MCF 10A (cell line): ENCODE data around the gene RPS23. TPM values are rescaled to one million over a fixed set of nuclear protein-coding genes. Genes with fewer than 3 reads are reported as not detected.

ENCODE experiments used
- BruUV-seq: library from RNA; stranded (reverse); fragments of 400-500 nt; replicated peaks from 2 replicates; lab custom pipeline; 2021; lab: Mats Ljungman, UMichigan
- CTCF ChIA-PET: fragments of 300-600 bp; sonication (Branson Sonifier 250); formaldehyde crosslinking; extraction: SDS; loops from one replicate; lab custom pipeline; 2021; ENCODE audit warnings: antibody characterized with exemption, inconsistent platforms; lab: Yijun Ruan, JAX
- POLR2A ChIA-PET: fragments of 300-600, 350-650 bp; sonication (Branson Sonifier 250); formaldehyde crosslinking; extraction: SDS; loops from one replicate; lab custom pipeline; 2020; ENCODE audit warnings: antibody characterized with exemption, inconsistent platforms; lab: Yijun Ruan, JAX
- DNase-seq: peaks from one replicate; pipeline ENCODE4 v3.0.0-alpha.2; 2018; ENCODE audit not compliant: unreplicated experiment
- H3K27ac Mint-ChIP-seq: one replicate; pipeline ENCODE4 v1.8.0; 2022; ENCODE audit warnings: mild to moderate bottlenecking, low read depth, mixed read lengths; ENCODE audit not compliant: unreplicated experiment
- H3K27me3 Mint-ChIP-seq: one replicate; pipeline ENCODE4 v1.8.0; 2022; ENCODE audit warnings: mixed read lengths; ENCODE audit not compliant: insufficient read depth, unreplicated experiment
- H3K36me3 Mint-ChIP-seq: one replicate; pipeline ENCODE4 v1.8.0; 2022; ENCODE audit warnings: mild to moderate bottlenecking, moderate library complexity, mixed read lengths; ENCODE audit not compliant: insufficient read depth, unreplicated experiment
- H3K4me1 Mint-ChIP-seq: one replicate; pipeline ENCODE4 v1.8.0; 2022; ENCODE audit warnings: mixed read lengths; ENCODE audit not compliant: insufficient read depth, unreplicated experiment
- H3K4me3 Mint-ChIP-seq: one replicate; pipeline ENCODE4 v1.8.0; 2022; ENCODE audit warnings: mild to moderate bottlenecking, moderate library complexity, mixed read lengths; ENCODE audit not compliant: unreplicated experiment
- H3K9me3 Mint-ChIP-seq: one replicate; pipeline ENCODE4 v1.8.0; 2022; ENCODE audit warnings: mixed read lengths; ENCODE audit not compliant: unreplicated experiment
- CTCF ChIP-seq: fragments of 200-600 bp; IDR thresholded peaks from one replicate; pipeline ENCODE4 v1.8.0; 2022; ENCODE audit warnings: antibody characterized with exemption, mild to moderate bottlenecking; ENCODE audit not compliant: unreplicated experiment
- intact Hi-C: fragments of 100-400 bp; cut with micrococcal nuclease; formaldehyde crosslinking; loops from 2 replicates; pipeline ENCODE4 v1.14.1; 2022
- total RNA-seq: library from RNA; stranded (reverse); gene quantifications from 2 replicates; pipeline ENCODE4 v1.2.3, GENCODE V29; 2022

Gene RPS23
- total RNA-seq, 1 experiment from 2014 or later, result 2,870 TPM

GRCh38 chr5:82257729-82258128, 20.4 kb downstream of the RPS23 start:
- Mint-ChIP-seq H3K27ac (no peak overlapping the region), H3K4me3 (no peak overlapping the region), H3K4me1 (no peaks in the 10 kb centered on the region), H3K9me3 (no peaks in the 10 kb centered on the region), H3K27me3 (no peaks in the 10 kb centered on the region), H3K36me3 (peaks cover 7% of the 10 kb centered on the region)
- ChIA-PET POLR2A (interaction anchor here (1.1 to 1.2 kb wide), 2 partner anchors 92 to 701 kb away, joined by 3 read pairs; no protein-coding TSS in a partner anchor), CTCF (interaction anchor here (0.6 to 2.8 kb wide), 13 partner anchors 8 to 872 kb away, joined by 3 to 18 read pairs (median 3); no protein-coding TSS in a partner anchor)
- intact Hi-C loops, result no loop called here
- BruUV-seq, result no TSS peak
- DNase-seq, result no peak
- TF ChIP-seq CTCF, result no peak

- Mint-ChIP-seq H3K36me3 (peaks cover 7% of the 10 kb centered on the region), H3K9me3 (no peaks in the 10 kb centered on the region), H3K27ac (no peak overlapping the region), H3K4me3 (no peak overlapping the region), H3K27me3 (no peaks in the 10 kb centered on the region), H3K4me1 (no peaks in the 10 kb centered on the region)
- no peak for DNase-seq
- ChIA-PET CTCF (interaction anchor here (0.8 to 1.4 kb wide), 8 partner anchors 9 to 832 kb away, joined by 3 to 4 read pairs (median 3); no protein-coding TSS in a partner anchor), POLR2A (interaction anchor here (0.6 to 1.2 kb wide), 2 partner anchors 701 to 1209 kb away, joined by 3 read pairs; no protein-coding TSS in a partner anchor)
- no peak for TF ChIP-seq CTCF
- BruUV-seq, result no TSS peak
- intact Hi-C loops, result no loop called here
These were observed 20.9 kb downstream of the RPS23 start for GRCh38 chr5:82257247-82257646.

- Mint-ChIP-seq H3K36me3 (peaks cover 7% of the 10 kb centered on the region), H3K27me3 (no peaks in the 10 kb centered on the region), H3K4me3 (no peak overlapping the region), H3K27ac (no peak overlapping the region), H3K9me3 (no peaks in the 10 kb centered on the region), H3K4me1 (no peaks in the 10 kb centered on the region)
- BruUV-seq, result no TSS peak
- ChIA-PET CTCF (interaction anchor here (0.6 to 1.8 kb wide), 4 partner anchors 31 to 80 kb away, joined by 3 to 5 read pairs (median 4); no protein-coding TSS in a partner anchor), POLR2A (interaction anchor here (1.2 kb wide), 1 partner anchor 21 kb away, joined by 3 read pairs; no protein-coding TSS in a partner anchor)
- TF ChIP-seq CTCF, result no peak
- no peak for DNase-seq
- intact Hi-C loops, result no loop called here
These were observed 22.3 kb downstream of the RPS23 start for GRCh38 chr5:82255844-82256243.

- no peak overlapping the region for H3K27ac Mint-ChIP-seq
- peaks cover 7% of the 10 kb centered on the region for H3K36me3 Mint-ChIP-seq
- TF ChIP-seq CTCF, result no peak
- no peak overlapping the region for H3K4me3 Mint-ChIP-seq
- DNase-seq, result no peak
- ChIA-PET CTCF (no interaction called here), POLR2A (no interaction called here)
- BruUV-seq, result no TSS peak
- H3K27me3 Mint-ChIP-seq, result no peaks in the 10 kb centered on the region
- intact Hi-C loops, result no loop called here
- H3K9me3 Mint-ChIP-seq, result peaks cover 4% of the 10 kb centered on the region
- H3K4me1 Mint-ChIP-seq, result no peaks in the 10 kb centered on the region
These were observed 25.4 kb downstream of the RPS23 start for GRCh38 chr5:82252744-82253143.
